ENCODE results near the gene LDB1.

Gene LDB1

DNA sequence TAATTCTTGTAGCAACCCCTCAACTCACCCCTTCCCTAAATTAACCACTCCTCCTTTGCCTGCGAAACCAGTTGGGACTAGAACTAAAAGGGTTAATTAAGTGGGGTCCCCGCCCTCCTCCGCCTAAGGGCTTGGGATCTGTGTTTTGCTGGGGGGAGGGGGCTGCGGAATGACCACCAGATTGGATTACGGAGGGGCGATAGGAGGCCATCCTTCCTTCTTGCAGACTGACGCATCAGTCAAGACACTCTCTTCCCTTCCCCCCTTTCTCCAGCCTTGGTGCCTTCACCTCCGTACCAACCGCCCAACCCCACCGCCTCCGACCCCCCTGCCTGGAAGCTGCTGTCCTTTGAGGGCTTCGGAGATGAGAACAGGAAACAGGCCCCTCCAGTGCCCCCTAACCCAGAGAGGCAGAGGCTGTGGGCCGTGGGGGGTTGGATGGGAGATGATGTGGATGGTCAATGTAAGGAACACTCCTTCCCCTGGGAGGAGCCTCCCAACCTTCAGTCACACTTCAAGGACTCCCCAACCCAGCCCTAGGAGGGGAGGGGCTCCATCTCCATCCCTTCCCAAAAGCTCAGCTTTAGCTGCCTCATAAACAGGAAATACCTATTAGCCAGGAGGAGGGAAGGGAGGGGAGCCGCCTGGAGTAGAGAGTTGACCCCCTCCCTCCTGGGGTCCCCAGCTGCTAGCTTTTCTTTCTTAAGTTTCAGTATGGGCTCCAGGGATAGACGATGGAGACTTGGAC lies 997 bp upstream of the LDB1 start:
- Mint-ChIP-seq H3K9me3 (no peaks in the 10 kb centered on the region), H3K36me3 (no peaks in the 10 kb centered on the region), H3K4me3 (peak overlapping the region; percentile 88), H3K27me3 (no peaks in the 10 kb centered on the region), H3K27ac (peak overlapping the region; percentile 90), H3K4me1 (peaks cover 45% of the 10 kb centered on the region)

DNA sequence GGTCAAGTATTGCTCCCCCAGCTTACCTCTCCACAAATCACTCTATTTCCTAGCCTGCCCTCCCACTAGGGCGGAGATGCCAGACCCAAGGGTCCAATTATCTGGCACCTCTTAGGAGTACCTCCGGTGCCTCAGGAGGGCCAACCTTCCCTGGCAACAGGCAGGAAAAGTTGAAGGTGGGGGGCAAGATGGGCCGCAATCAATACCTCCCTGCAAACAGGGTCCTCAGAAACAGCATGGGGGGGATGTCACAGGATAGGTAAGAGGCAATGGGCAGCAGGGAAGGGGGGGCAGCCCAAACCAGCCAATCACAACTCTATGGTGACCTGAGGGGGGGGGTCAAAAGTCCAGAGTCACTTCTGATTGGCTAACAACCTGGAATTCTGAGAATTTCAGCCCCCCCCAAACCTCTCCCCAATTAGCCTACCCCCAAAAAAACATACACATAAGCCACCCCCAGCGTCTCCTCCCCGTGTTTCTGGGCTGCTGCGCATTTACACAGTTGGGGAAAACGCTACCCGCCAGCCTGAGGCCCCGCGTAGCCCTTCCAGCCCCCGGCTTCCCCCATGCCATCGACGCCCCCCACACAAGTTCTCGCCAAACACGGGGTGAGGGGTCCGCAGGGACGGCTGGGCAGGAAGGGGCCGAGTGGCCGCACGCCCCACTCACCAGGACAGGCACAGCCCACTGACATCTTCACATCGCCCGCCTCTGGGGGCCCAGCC lies 589 bp downstream of the LDB1 start:
- Mint-ChIP-seq H3K36me3 (no peaks in the 10 kb centered on the region), H3K27ac (peak overlapping the region; percentile 98), H3K4me3 (peak overlapping the region; percentile 88), H3K9me3 (no peaks in the 10 kb centered on the region), H3K4me1 (peaks cover 58% of the 10 kb centered on the region), H3K27me3 (no peaks in the 10 kb centered on the region)

DNA sequence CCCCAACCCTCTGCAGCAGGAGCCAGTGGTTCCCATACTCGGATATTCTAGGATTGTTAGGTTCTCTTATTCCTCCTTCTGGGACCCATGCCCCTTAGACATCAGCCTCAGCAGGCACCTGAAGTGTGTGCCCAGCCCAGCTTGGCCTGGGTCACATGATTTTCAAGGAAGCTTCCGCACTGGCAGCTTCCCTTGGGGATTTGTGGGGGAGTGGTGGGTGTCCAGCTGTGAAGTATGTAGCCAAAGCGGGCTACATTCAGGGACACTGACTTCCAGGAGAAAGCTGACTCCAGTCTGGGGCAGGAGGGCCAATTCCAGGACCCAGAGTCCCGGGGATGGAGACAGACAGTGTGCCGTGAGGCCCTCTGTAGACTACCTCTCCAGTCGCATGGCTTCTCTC lies 1.3 kb downstream of the LDB1 start:
- Mint-ChIP-seq H3K27ac (peak overlapping the region; percentile 98), H3K27me3 (no peaks in the 10 kb centered on the region), H3K9me3 (no peaks in the 10 kb centered on the region), H3K36me3 (no peaks in the 10 kb centered on the region), H3K4me1 (peaks cover 58% of the 10 kb centered on the region), H3K4me3 (peak overlapping the region; percentile 88)

DNA sequence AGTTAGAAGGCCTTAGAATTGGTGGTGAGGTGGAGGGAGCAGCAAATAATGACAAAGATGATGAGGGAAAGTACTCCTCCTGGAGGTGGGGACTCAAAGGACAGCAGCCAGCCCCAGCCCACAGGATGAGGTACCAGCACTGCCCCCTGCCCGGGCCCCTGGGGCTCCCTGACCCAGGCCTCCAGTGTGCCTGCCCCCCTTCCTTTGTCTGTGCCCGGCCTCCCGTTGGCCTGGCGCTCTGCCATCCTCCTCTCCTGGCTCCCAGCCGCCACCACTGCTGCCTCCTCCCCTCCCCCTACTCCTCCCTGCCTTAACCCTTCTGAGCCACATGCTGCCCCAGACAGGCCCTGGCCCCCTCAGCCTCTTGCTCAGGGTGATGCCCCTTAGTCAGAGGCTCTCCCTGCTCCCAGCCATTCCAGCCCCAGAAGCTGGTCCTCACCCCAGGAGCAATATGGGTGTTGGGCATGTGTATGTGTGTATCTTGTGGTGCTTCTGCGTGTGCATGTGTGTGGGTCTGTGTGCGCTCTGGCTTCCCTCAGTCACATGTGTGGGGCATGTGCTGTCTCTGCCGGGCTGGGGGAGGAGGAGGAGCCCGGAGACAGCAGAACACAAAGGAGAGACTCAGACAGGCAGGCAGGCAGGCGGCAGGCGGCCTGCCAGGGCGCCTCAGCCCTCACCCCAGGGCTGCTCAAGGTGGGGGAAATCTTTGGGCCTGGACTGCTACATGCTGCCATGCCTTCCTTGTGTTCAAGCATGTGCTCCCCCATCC lies 2.6 kb downstream of the LDB1 start:
- Mint-ChIP-seq H3K4me3 (peak overlapping the region; percentile 88), H3K36me3 (no peaks in the 10 kb centered on the region), H3K9me3 (no peaks in the 10 kb centered on the region), H3K27me3 (no peaks in the 10 kb centered on the region), H3K27ac (peak overlapping the region; percentile 98), H3K4me1 (peaks cover 66% of the 10 kb centered on the region)

DNA sequence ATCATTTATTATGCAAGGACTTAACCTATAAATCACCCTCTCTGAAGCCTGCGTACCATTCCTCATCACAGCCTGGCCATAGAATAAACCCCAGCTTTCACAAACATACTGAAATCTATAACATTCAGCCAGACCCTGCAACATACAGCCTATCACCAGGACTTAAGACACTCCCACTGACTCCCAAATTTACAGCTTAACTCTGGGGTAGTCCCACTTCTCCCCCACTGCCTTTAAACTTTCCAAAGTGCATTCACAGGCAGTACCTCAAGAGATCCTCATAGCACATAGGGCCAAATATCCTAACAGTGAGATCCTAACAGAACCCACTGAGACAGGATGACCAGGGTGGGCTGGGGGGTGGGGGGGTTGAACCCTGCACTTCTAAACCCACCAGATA lies 3.5 kb downstream of the LDB1 start:
- H3K4me1 Mint-ChIP-seq: peaks cover 74% of the 10 kb centered on the region

DNA sequence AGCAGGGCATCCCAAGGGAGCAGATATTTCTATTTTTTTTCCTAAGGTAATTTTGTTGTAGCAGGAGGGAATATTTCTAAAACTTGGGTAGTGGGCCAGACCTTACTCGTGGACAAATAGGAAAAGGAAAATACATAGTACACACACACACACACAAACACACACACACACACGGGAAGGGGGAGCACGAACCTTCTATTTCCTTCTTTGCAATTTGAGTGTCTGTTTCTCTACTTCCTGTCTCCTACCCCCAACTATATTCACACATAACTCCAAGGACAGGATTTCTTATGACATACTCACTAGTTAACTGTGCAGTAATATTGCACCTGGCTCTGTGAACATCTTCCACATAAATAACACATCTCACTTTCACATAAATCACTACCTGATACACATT lies 4.4 kb downstream of the LDB1 start:
- peaks cover 65% of the 10 kb centered on the region for H3K4me1 Mint-ChIP-seq
- H3K36me3 Mint-ChIP-seq: no peaks in the 10 kb centered on the region
- H3K27ac Mint-ChIP-seq: peak overlapping the region; percentile 53
- H3K9me3 Mint-ChIP-seq: no peaks in the 10 kb centered on the region
- H3K27me3 Mint-ChIP-seq: no peaks in the 10 kb centered on the region
- H3K4me3 Mint-ChIP-seq: peak overlapping the region; percentile 88

More for the DNA sequence above, 3.5 kb downstream of the LDB1 start:
- Mint-ChIP-seq H3K27ac (peak overlapping the region; percentile 98), H3K9me3 (no peaks in the 10 kb centered on the region), H3K36me3 (no peaks in the 10 kb centered on the region), H3K4me3 (peak overlapping the region; percentile 88), H3K27me3 (no peaks in the 10 kb centered on the region)

DNA sequence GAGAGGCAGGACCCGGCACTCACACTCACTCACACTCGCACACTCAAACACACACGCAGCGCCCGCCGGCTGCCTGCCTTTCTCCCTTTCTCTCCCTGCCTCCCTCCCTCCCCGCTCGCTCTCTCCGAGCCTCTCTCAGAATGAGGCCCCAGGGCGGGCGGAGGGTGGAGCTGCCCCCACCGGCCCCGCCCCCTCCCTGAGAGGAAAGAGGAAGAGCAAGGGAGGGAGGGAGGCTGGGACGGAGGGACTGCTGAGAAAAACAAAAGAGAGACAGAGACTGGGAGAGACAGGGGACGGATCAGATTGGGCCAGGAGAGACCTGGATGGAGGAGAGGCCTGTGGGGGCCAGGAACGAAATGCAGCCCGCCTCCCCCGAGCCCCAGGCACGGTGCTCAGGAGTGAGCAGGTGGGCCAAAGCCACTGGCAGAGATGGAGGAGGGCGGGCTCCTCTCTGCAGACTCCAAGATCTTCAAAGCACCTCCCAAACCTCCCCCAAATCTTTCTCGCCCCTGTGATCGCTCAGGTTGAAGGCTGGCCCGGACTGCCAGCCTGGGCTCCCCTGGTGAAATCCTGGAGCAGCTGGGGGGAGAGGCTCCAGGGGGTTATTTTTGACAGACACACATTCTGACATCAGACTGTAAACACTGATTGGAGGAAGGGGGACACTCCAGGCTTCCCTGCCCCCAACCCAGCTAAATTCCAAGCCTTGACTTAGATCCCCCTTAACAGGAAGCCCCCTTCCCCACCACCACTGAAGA lies 5.1 kb downstream of the LDB1 start:
- peak overlapping the region; percentile 94 for H3K27ac Mint-ChIP-seq
- H3K36me3 Mint-ChIP-seq: no peaks in the 10 kb centered on the region
- H3K4me1 Mint-ChIP-seq: peaks cover 65% of the 10 kb centered on the region
- H3K4me3 Mint-ChIP-seq: peak overlapping the region; percentile 88
- H3K27me3 Mint-ChIP-seq: no peaks in the 10 kb centered on the region
- no peaks in the 10 kb centered on the region for H3K9me3 Mint-ChIP-seq

DNA sequence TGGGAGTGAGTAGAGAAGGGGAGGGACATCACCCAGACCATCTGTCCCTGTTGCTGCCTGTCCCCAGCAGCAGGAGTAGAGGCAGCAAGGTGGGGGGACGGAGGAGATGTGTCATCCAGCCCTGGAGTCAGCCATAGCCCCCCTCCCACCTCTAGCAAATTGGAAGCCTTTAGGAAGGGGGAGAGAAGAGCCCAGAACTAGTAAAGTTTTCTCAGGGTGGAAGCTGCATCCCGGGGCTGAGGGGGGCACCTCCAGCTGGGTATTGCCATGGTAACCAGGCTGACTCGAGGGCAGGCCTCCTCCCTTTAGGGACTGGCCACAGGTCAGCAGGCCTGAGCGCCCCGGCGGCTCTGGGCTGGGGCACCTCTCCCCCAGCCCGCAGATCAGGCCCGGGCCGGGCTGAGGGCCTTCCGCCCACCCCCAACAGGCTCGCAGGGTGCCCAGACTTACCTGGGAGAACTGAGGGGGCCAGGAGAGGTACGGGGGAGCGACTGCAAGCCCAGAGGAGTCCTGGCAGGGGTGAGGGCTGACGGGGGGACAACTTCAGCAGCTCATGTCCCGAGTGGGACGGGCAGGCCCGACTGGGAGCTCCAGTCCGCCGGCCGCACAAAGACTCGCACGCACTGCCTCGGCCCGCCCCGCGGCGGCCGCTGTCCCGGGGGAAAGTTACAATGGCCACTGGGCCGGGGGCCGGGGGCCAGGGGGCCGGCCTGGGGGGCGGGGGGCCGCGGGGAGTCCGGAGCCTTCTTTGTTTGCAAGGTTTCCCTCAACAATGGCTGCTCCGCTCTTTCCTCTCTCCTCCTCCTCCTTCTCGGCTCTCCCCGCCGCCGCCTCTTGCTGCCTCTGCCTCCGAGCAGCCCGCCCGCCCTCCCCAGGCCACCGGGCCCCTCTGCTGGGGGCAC lies 6.0 kb downstream of the LDB1 start:
- H3K36me3 Mint-ChIP-seq: no peaks in the 10 kb centered on the region
- H3K4me3 Mint-ChIP-seq: peak overlapping the region; percentile 88
- H3K4me1 Mint-ChIP-seq: peaks cover 63% of the 10 kb centered on the region
- no peaks in the 10 kb centered on the region for H3K27me3 Mint-ChIP-seq
- peak overlapping the region; percentile 94 for H3K27ac Mint-ChIP-seq
- no peaks in the 10 kb centered on the region for H3K9me3 Mint-ChIP-seq

DNA sequence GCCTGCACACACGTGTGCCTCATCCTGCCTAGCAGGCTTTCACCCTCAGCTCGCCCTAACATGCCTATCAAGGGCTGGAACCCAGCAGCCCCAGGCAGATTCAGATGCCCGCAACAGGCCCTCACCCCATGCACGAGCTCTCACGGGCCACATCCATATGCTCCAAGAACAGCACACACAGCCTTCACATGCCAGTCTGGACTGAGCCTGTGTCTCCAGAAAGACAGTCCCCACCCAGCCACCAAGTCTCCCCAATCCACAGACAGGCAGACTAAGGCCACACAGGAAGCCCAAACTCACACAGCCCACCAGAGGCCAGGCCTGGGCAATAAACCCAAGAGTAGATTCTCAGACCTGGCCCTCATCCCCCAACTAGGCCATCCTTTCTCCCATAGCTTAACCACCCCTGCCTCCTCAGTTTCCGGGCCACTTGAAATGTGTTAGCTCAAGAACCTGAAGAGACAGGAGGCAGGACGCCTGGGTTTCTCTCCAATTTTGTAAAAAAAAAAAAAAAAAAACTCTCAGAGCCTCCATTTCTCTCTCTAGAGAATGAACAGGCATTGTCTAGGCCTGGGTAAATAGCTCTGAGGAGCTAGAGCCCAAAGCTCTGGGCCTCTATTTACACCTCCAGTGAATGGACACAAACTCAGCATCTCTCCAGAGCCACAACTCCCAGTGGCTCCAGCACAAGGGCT lies 6.8 kb downstream of the LDB1 start:
- Mint-ChIP-seq H3K4me1 (peaks cover 56% of the 10 kb centered on the region), H3K27ac (peak overlapping the region; percentile 93), H3K4me3 (peak overlapping the region; percentile 88), H3K36me3 (peaks cover 1% of the 10 kb centered on the region), H3K27me3 (no peaks in the 10 kb centered on the region), H3K9me3 (no peaks in the 10 kb centered on the region)

DNA sequence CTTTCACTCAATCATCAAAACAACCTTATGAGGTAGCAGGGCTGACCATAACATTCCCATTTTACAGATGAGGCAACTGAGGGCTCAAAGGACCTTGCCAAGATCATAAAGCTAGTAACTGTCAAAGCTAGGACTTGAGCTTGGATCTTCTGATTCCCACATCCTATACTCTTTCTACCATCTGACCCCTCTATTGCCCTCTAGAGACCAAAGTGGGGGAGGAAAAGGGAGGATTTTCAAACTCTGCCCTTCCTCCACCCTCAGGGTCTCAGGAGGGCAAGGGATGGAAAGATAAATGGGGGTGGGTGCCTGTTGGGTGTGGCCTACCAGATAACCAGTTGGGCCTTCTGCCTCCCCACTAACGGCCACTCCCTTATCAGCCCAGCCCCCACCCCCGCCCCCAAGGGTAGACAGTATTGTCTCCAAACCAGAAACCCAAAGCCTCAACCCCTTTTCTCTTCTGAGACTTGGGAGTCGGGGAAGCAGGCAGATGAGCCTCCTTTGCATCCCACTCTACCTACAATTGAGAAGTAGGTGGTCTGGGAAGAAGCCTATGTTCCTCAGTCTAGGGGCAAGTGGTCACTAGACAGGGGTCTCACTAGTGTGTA lies 7.9 kb downstream of the LDB1 start:
- Mint-ChIP-seq H3K4me3 (no peak overlapping the region), H3K27ac (no peak overlapping the region), H3K9me3 (no peaks in the 10 kb centered on the region), H3K27me3 (no peaks in the 10 kb centered on the region), H3K36me3 (peaks cover 3% of the 10 kb centered on the region), H3K4me1 (peaks cover 45% of the 10 kb centered on the region)

DNA sequence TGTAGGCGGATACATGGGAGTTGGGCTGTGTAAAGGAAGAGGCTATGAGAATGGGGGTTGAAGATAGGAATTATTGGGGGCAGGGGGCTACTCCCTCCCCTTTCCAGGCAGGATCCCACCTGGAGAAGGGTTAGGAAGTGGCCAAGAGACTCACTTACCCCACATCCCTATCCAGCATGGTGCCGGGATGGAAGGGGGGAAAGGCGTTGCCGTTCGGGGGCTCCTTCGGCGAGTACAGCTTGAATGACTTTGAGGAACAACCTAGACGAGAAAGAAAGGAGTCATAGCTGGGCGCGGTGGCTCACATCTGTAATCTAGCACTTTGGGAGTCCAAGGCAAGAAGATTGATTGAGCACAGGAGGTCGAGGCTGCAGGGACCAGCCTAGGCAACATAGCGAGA lies 8.9 kb downstream of the LDB1 start:
- Mint-ChIP-seq H3K27me3 (no peaks in the 10 kb centered on the region), H3K9me3 (no peaks in the 10 kb centered on the region), H3K36me3 (peaks cover 5% of the 10 kb centered on the region), H3K4me1 (peaks cover 35% of the 10 kb centered on the region), H3K27ac (peak overlapping the region; percentile 72), H3K4me3 (no peak overlapping the region)

DNA sequence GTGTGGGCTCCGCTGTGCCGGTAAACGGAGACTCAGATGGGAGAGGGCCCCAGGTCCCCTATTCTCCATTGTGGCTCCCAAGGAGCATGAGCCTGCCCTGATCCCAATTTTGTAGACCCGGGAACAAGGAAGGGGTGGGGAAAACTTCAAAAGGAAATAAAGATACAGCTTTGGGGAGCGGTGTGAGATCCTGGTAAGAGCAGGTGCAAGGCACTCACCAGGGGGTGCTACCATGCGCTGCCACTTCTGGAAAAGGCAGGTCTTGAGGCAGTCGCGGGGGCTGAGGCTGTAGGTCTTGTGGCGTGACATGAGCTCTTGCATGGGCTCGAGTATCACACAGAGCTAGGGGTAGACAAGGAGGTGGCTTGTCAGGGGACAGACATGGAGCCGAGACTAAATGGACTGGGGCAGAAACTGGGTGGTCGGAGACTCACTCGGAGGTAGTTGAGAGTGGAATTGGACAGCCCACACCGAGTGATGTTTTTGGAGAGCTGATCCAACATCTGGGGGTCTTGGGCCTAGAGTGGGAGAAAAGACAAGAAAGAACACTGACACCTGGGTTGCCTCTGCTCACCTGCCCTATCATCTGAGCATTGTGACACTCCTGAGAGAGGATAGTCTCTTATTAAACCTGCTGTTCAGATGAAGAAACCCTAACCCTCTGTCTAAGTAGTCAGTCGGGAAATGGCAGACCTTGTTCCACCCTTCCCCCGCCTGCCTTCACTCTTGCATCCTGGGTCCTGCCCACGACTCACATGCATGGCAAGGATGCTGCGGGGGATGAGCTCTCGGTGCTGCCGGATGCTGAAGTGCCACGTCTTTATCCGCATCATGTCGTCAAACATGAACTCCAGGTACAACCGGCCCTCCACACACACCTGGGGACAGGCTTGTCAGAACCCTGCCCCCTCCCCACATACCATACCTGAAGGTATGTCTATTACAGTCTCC lies 10.7 kb downstream of the LDB1 start:
- Mint-ChIP-seq H3K4me3 (no peak overlapping the region), H3K36me3 (peaks cover 5% of the 10 kb centered on the region), H3K27me3 (no peaks in the 10 kb centered on the region), H3K4me1 (peaks cover 35% of the 10 kb centered on the region), H3K27ac (no peak overlapping the region), H3K9me3 (no peaks in the 10 kb centered on the region)

DNA sequence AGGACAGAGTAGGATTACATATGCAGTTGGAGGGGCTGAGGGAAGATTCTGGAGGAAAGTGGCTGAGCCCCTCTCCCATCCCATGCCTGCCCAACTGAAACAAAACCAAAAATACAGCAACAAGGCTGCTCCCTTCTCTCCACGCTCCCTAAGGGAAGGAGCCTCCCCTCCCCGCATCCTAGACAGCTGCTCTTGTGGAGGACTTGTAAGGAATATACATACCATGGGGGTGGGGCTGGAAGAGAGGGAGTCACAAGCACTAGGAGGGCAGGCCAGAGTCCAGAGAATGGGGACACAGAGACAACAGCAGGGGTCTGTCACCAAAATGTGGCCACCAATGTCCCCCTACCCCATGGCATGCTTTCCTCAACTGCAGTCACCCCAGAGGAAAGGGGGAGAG lies 13.2 kb downstream of the LDB1 start:
- peaks cover 18% of the 10 kb centered on the region for H3K4me1 Mint-ChIP-seq
- no peaks in the 10 kb centered on the region for H3K27me3 Mint-ChIP-seq
- H3K27ac Mint-ChIP-seq: no peak overlapping the region
- H3K9me3 Mint-ChIP-seq: no peaks in the 10 kb centered on the region
- H3K4me3 Mint-ChIP-seq: no peak overlapping the region
- H3K36me3 Mint-ChIP-seq: peaks cover 5% of the 10 kb centered on the region

Data from activated naive CD4-positive, alpha-beta T cell treated with anti-CD3 and anti-CD28 coated beads, Interleukin-2, amount 50 U/mL, for 24 hours (primary cell).